HEK293T (cell line): ENCODE data around the gene CARD11.

ENCODE experiments used
- BHLHE40 ChIP-seq: fragments of 450-650 bp; IDR thresholded peaks from 2 replicates; pipeline ENCODE4 v1.6.1; 2016; ENCODE audit warnings: mild to moderate bottlenecking, moderate library complexity, borderline replicate concordance
- CTBP1 ChIP-seq: fragments of 450-650 bp; IDR thresholded peaks from 2 replicates; pipeline ENCODE4 v1.6.1; 2016; ENCODE audit warnings: borderline replicate concordance
- FOXK2 ChIP-seq: fragments of 450-650 bp; IDR thresholded peaks from 2 replicates; pipeline ENCODE4 v1.6.1; 2016; ENCODE audit warnings: mild to moderate bottlenecking
- FOXM1 ChIP-seq: fragments of 450-650 bp; IDR thresholded peaks from 2 replicates; pipeline ENCODE4 v1.6.1; 2017; ENCODE audit warnings: mild to moderate bottlenecking, borderline replicate concordance
- L3MBTL2 ChIP-seq: fragments of 450-650 bp; conservative IDR thresholded peaks from 2 replicates; pipeline ENCODE4 v1.6.1; 2016; ENCODE audit warnings: mild to moderate bottlenecking
- SP1 ChIP-seq: fragments of 450-650 bp; IDR thresholded peaks from 2 replicates; pipeline ENCODE4 v1.6.1; 2017
- SUZ12 ChIP-seq: fragments of 450-650 bp; IDR thresholded peaks from 2 replicates; pipeline ENCODE4 v1.6.1; 2016; ENCODE audit warnings: mild to moderate bottlenecking
- ZNF384 ChIP-seq: fragments of 450-650 bp; IDR thresholded peaks from 2 replicates; pipeline ENCODE4 v1.6.1; 2016

GRCh38 chr7:3019801-3020200 lies 23.9 kb downstream of the CARD11 start:
- TF ChIP-seq FOXM1 (no peak), SP1 (no peak), L3MBTL2 (no peak), FOXK2 (no peak), BHLHE40 (no peak), ZNF384 (no peak), SUZ12 (no peak), CTBP1 (no peak)
